GM12801 (cell line): ENCODE results near the gene OPA3.

ENCODE experiments used
- CTCF ChIP-seq: IDR thresholded peaks from one replicate; pipeline ENCODE4 v1.5.1; 2011; ENCODE audit warnings: control low read depth; ENCODE audit not compliant: insufficient read length; ENCODE audit errors: extremely low read depth

Gene OPA3

GRCh38 chr19:45601115-45601514 is 16.5 kb upstream of the OPA3 start:
- TF ChIP-seq CTCF = no peak

DNA sequence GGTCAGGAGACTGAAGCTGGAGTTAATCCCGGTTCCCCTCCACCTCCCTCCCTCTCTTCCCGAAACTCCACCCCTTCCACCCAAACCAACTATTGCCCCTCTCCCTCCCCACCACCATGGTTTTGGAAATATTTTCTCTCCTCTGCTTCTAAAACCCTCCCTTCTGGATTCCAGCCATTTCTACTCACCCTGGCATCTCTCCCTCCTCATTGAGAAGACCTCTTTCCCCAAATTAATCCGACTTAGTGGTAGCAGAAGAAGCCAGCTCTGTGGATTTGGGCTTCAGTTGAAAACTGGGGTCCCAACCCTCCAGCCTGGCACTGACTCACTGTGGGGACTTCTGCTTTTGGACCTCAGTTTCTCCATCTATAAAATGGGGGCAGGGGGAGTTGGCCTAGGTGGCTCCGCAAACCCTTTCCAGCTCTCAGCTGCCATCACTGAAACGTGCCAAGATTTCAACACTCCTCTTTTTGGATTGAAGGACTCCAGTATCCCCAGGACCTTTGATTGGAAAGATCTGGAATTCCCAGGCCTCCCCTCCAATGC is 15.8 kb upstream of the OPA3 start:
- TF ChIP-seq CTCF = no peak

- TF ChIP-seq CTCF = no peak
Observed at GRCh38 chr19:45599286-45599685, 14.7 kb upstream of the OPA3 start.

GRCh38 chr19:45598267-45599001 is 13.8 kb upstream of the OPA3 start:
- no peak for TF ChIP-seq CTCF

- no peak for TF ChIP-seq CTCF
Observed at GRCh38 chr19:45597425-45598111, 13.0 kb upstream of the OPA3 start.

DNA sequence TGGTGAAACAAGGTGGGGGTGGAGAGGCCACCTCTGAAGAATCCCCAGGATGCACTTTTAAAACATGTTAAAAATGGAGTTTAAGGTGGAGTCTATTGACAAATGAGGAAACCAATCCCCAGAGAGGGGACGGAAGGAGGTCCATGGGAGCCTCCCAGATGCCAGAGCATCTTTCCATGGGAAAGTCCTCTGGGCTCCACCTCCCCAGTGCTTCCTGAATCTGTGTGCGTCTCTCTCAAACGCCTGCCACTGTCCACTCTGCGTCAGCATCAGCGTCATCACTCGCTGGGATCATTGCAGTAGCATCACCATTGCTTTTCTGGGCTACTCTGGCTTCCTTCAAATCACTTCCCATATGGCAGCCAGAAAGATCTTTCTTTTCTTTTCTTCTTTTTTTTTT is 11.2 kb upstream of the OPA3 start:
- no peak for TF ChIP-seq CTCF

DNA sequence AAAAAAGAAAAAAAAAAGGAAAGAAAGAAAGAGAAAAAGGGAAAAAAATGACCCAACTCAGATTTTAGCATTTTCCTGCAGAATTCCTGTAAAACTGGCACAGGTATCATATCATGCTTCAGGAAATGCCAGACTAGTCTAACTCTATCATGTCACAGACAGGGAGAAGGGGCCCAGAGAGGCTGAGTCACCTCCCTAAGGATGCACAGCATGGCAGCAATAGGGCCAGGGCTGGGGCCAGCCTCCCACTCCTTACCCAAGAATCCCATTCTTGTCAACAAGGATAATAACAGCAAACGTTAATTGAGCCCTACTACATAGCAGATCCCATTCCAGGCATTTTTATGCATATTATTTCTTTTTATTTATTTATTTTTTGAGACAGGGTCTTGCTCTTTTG is 8.9 kb upstream of the OPA3 start:
- TF ChIP-seq CTCF = no peak
